Neuron (in vitro differentiated cells): ENCODE results near the gene GRIFIN.

Experiments
- H2AFZ ChIP-seq: one replicate; pipeline ENCODE4 v1.6.1; 2013; ENCODE audit warnings: low read depth, mild to moderate bottlenecking, inconsistent platforms, low read length, moderate library complexity
- H3K27me3 ChIP-seq: one replicate; pipeline ENCODE4 v1.6.1; 2013; ENCODE audit warnings: low read length; ENCODE audit not compliant: insufficient read depth
- H3K36me3 ChIP-seq: one replicate; pipeline ENCODE4 v1.6.1; 2013; ENCODE audit warnings: low read length; ENCODE audit not compliant: insufficient read depth
- H3K4me1 ChIP-seq: one replicate; pipeline ENCODE4 v1.6.1; 2013; ENCODE audit warnings: low read length; ENCODE audit not compliant: insufficient read depth
- H3K4me3 ChIP-seq: 2 replicates; pipeline ENCODE4 v1.5.1; 2013; ENCODE audit warnings: mild to moderate bottlenecking, low read length, moderate library complexity
- H3K9me3 ChIP-seq: one replicate; pipeline ENCODE4 v1.6.1; 2013; ENCODE audit warnings: low read length

Gene GRIFIN

DNA sequence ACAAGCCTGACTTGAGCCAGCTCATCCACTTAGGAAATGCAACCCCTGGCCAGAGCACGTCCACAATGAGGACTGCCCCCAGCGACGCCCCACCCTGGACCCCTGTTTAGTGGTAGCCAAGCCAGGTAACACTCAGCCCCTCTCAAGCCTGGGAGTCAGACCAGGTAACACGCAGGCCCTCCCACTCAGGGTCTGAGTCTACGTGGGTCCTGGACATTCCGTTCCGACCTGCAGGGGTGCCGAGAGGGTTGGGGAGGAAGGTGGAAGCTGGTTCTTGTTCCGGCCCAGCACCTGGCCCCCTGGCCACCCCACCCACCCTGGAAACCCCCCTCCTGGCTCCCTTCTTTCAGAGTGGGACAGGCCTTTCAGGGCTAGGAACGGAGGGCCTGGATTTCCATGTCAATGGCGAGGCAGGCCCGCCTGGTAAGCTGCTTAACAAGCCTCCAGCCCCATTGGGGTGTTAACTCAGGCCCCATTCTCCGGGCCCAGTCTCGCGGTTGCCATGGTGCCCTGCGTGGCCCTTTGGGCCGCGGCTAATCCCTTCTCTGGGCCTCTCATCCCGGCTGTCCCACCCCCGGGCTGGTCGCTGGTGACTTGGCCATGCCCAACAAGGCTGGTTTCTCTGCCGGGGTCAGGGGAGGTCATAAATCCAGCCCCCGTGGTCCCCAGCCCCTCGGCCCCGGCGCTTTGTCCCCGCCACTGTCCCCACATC lies 23.7 kb upstream of the GRIFIN start:
- Histone ChIP-seq H3K9me3 (no peaks in the 10 kb centered on the region), H3K27me3 (no peaks in the 10 kb centered on the region), H3K4me3 (no peak overlapping the region), H3K36me3 (no peaks in the 10 kb centered on the region), H2AFZ (no peak overlapping the region), H3K4me1 (peaks cover 55% of the 10 kb centered on the region)

DNA sequence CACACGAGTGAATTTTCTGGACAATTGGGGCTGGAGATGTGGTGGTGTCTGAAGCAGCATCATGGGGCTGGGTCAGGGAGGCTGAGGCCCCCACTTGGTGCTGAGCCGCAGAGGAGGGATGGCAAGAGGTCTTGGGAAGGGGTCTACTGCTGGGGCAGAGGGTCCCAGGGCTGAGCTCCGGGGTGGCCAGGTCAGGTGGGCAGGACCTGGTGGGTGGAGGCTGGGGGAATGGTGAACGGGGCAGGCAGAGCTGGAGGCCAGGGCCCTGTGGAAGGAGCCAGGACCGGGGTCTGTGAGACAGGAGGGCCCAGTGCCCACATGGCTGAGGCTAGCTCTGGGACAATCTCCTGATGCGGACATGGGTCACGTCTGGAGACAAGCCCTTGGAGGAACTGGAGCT lies 23.0 kb upstream of the GRIFIN start:
- Histone ChIP-seq H3K36me3 (no peaks in the 10 kb centered on the region), H3K4me3 (no peak overlapping the region), H2AFZ (no peak overlapping the region), H3K9me3 (no peaks in the 10 kb centered on the region), H3K4me1 (peaks cover 60% of the 10 kb centered on the region), H3K27me3 (no peaks in the 10 kb centered on the region)

DNA sequence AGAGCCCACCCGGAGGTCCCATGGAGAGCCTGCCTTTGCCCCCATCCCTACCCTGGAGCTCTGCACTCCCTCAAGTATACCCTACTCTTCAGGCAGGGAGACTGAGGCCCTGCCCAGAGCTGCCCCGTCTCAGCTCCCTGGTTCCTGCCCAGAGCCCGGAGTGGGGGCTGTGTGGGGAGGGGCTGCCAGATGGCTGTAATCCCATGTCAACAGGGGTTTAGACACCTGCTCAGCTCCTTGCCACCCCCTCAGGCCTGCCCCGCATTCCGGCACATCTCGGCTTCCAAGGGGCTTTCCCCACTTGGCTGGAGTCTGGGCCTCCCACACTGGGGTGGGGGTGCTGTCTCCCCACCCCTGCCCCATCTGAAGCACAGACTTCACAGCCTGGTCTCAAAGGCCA lies 22.5 kb upstream of the GRIFIN start:
- Histone ChIP-seq H3K27me3 (no peaks in the 10 kb centered on the region), H3K4me3 (no peak overlapping the region), H3K9me3 (no peaks in the 10 kb centered on the region), H3K4me1 (peaks cover 63% of the 10 kb centered on the region), H3K36me3 (no peaks in the 10 kb centered on the region), H2AFZ (no peak overlapping the region)

DNA sequence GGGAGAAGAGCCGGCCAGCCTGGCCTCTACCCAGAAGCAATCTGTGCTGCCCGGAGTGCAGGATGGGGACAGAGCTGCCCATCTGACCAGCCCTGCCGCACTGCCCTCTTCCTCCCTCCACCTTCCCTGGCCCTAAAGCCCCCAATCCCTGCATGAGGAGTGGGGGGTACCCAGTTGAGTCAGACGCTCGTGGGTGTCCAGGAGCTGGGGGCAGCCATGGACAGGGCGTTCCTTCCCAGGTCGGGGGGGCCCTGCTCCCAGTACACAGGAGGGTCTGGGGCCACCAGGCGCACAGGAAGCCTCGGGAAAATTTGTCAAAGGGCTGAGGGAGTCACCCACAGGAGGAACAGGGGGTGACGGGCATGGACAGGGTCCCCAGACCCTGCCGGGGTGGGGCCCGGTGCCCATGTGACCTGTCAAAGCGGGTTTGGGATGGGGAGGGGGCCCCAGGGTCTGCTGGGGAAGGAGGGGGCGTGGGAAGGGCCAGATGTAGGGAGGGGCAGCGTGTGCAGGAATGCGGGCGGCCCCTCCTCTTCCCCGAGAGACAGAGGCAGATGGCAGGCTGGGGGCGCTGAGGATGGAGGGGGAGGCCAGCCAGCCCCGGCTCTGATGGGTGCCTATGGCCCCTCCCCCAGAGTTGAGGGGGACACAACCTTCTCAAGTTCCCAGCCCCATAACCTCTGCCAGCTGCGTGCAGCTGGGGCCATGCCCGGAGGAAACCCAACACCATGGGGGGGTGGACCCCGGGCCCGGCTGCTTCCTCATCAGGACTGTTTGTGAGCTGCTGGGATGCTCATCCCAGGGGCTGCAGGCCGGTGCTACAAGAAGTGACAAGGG lies 21.5 kb upstream of the GRIFIN start:
- no peaks in the 10 kb centered on the region for H3K27me3 ChIP-seq
- H2AFZ ChIP-seq: no peak overlapping the region
- H3K4me1 ChIP-seq: peaks cover 68% of the 10 kb centered on the region
- H3K9me3 ChIP-seq: no peaks in the 10 kb centered on the region
- H3K4me3 ChIP-seq: no peak overlapping the region
- H3K36me3 ChIP-seq: no peaks in the 10 kb centered on the region

DNA sequence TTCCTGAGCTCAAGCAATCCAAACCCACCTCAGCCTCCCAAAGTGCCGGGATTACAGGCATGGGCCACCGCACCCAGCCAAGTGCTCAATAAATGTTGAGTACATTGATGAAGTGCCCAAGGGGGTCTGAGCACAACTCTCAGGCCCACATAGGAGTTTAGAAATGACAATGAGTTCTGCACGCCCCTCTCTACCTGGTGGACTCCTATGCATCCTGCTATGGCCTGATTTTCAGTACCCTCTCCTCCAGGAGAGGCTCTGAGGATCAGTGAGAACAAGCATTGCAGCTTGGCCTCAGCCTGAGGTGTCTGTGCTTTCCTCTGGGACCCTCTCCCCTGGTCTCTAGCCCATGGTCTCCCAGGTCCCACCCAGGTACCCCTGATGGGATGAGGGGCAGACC lies 20.9 kb upstream of the GRIFIN start:
- H3K4me3 ChIP-seq: no peak overlapping the region
- H3K9me3 ChIP-seq: no peaks in the 10 kb centered on the region
- no peak overlapping the region for H2AFZ ChIP-seq
- H3K27me3 ChIP-seq: no peaks in the 10 kb centered on the region
- H3K36me3 ChIP-seq: no peaks in the 10 kb centered on the region
- H3K4me1 ChIP-seq: peaks cover 68% of the 10 kb centered on the region

DNA sequence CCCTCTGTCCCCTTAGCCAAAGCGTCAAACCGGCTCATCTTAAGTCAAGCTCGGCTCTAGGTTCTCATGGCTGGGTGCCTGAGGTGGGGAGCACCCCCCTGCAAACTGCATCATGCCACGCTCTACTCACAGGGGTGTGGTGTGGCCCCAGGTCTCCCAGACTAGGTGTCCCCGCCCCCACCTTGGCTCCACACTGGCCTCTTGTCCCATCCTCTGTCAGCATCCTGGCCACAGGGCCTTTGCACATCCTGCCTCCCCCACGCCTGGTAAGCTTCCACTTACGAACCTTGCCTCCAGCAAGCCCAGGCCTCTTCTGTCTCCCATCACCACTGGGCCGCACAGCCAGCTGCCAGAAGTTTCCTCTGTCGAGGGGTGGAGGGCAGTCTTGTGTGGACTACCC lies 20.2 kb upstream of the GRIFIN start:
- no peaks in the 10 kb centered on the region for H3K9me3 ChIP-seq
- peaks cover 68% of the 10 kb centered on the region for H3K4me1 ChIP-seq
- H3K4me3 ChIP-seq: no peak overlapping the region
- H2AFZ ChIP-seq: no peak overlapping the region
- no peaks in the 10 kb centered on the region for H3K36me3 ChIP-seq
- H3K27me3 ChIP-seq: no peaks in the 10 kb centered on the region

DNA sequence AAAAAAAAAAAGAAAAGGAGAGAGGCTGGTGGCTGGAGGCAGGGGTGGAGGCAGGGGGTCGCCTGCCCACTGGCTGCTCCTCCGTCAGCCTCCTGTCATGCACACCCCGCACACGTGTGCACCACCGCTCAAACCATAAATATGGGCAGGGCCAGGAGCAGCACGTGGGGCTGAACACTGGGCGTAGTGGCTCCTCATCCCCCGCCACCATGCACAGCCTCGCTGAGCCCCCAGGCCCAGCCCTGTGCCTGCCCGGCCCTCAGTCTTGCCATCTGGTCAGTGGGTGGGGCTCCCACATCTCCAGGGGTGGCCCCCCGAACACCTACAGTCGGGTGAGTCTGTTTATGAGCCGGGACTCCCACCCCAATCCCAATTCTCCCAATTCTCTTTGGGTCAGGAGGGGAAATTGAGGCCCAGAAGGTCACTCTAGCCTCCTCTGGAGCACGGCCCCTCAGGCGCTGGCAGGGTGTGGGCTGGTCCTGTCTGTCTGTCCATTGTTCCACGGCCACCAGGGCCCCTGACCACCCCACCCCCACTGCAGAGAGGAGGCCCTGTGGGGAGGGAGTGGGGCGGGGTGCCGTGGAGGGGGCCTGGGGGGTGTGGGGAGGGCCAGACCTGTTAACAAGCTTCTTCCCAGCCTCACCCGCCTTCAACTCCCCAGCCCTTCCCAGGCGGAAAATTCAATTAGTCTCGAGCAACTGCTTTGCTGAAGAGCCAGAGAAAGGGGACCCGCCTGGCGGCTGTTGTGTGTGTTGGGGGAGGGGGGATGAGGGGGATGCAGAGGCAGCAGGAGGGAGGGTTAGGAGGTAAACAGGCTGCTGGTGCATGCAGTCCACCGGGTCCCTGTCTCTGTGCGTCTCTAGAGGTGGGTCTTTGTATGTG lies 19.5 kb upstream of the GRIFIN start:
- no peaks in the 10 kb centered on the region for H3K9me3 ChIP-seq
- H3K4me3 ChIP-seq: no peak overlapping the region
- no peaks in the 10 kb centered on the region for H3K36me3 ChIP-seq
- H2AFZ ChIP-seq: no peak overlapping the region
- no peaks in the 10 kb centered on the region for H3K27me3 ChIP-seq
- peaks cover 66% of the 10 kb centered on the region for H3K4me1 ChIP-seq

DNA sequence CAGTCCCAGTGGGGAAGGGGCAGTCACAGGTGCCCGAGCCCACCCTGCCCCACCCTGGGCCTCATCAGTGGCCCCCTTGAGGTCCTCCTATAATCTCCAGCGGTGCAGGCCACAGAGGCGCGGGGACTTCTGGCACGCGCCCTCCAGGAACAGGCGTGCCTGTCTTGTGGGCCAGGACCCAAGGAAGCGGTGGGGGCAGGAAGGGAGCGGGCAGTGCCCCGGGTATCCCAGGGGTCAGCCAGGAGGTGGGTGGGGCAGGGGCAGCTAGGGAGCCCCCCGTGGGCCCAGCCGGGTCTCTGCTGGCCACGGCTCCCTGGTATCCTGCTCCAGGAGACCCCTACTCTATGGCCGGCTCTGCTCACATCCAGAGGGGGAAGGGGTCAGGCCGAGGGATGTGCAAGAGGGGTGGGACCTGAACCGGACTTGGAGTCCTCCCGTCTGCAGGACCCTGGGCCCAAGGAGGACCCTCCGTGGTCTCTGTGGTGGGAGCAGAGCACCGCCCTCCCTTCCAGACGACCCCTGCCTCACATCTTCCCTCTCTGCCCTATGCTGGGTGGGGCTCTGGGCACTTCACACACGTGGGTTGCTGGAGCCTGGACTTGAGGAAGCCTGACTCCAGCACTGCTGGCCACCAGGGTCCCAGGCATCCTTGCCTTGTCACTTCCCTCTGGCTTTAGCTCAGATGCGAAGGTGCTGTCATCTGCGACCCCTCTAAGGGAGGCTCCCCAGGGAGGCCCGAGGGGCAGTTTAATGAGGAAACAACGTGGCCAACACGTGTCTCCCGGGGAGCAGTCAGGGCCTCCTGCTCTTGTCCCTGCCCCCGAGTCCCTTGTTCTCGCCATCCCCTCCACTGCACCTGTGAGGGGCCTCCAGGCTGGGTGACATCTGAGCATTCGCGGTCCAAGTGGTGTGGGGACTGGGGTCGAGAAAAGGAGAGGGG lies 18.3 kb upstream of the GRIFIN start:
- no peak overlapping the region for H2AFZ ChIP-seq
- no peaks in the 10 kb centered on the region for H3K27me3 ChIP-seq
- no peaks in the 10 kb centered on the region for H3K9me3 ChIP-seq
- H3K4me1 ChIP-seq: peaks cover 54% of the 10 kb centered on the region
- H3K4me3 ChIP-seq: no peak overlapping the region
- no peaks in the 10 kb centered on the region for H3K36me3 ChIP-seq

DNA sequence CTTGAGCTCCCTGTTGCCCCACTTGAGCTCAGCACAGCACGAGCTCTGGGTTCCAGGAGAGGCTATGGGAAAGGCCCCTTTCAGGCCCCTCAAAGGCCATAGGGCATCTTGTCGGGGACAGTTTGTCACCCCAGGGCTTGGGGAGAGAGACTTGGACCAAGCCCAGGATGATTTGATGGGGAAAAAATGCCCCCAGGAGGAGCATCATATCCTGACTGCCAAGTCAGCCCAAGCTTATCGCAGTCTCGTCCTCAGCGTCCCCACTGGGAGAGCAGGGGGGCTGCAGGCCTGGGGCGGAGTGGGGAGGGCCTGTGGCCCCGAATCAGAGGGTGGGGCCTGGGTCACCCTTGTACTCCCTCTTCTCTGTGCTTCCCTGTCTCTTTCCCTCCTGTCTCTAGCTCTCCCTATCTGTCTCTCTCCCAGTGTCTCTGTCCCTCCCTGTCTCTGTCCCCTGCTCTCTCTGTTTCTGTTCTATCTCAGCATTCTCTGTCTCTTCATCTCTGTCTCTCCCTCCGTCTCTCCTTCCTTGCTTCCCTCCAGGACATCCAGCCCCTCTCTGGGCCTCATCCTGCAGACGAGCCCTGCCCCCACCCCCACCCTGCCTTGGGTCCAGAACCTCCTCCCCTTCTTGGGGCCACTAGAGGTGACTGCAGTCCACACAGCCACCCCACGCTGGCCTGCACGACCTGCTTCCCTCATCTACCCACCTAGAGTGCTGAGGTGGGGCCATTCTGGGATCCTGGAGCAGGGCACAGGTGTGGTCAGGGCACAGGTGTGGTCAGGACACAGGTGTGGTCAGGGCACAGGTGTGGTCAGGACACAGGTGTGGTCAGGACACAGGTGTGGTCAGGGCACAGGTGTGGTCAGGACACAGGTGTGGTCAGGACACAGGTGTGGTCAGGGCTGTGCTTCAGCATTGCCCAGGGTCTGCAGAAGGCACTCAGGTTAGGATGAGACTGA lies 17.3 kb upstream of the GRIFIN start:
- peaks cover 52% of the 10 kb centered on the region for H3K4me1 ChIP-seq
- no peaks in the 10 kb centered on the region for H3K27me3 ChIP-seq
- H3K4me3 ChIP-seq: no peak overlapping the region
- H3K36me3 ChIP-seq: no peaks in the 10 kb centered on the region
- no peak overlapping the region for H2AFZ ChIP-seq
- no peaks in the 10 kb centered on the region for H3K9me3 ChIP-seq

DNA sequence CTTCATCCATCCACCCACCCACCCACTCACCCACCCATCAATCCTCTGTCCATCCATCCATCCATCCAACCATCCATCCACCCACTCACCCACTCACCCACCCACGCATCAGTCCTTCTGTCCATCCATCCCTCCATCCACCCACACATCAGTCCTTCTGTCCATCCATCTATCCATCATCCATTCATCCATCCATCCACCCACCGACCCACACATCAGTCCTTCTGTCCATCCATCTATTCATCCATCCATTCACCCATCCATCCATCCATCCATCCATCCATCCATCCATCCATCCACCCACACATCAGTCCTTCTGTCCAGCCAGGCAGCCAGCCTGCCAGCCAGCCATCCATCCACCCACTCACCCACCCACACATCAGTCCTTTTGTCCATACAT lies 15.8 kb upstream of the GRIFIN start:
- no peaks in the 10 kb centered on the region for H3K27me3 ChIP-seq
- H3K36me3 ChIP-seq: no peaks in the 10 kb centered on the region
- no peaks in the 10 kb centered on the region for H3K9me3 ChIP-seq
- H3K4me3 ChIP-seq: no peak overlapping the region
- no peak overlapping the region for H2AFZ ChIP-seq
- peaks cover 41% of the 10 kb centered on the region for H3K4me1 ChIP-seq

DNA sequence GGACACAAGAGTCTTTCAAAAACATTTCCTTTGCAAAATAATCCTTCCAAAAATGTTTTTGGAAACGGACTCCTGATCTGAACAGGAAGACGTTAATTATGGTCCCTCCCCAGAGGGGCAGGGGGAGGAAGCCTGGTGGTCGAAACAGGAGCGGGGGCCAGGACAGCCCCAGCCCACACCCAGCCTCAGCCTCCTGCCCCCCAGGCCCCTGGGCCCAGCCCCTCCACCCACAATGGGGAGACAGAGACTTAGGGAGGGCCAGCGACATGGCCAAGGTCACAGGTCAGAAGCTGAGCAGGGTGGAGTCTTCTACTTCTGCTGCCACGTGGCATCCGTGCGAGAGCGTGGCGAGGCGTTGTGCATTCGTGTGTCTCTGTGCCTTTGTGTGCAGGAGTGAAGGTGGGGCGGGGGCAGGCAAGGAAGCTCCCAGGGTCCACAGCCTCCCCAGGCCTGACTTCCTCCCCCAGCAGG lies 14.0 kb upstream of the GRIFIN start:
- Histone ChIP-seq H3K27me3 (no peaks in the 10 kb centered on the region), H3K9me3 (no peaks in the 10 kb centered on the region), H3K36me3 (no peaks in the 10 kb centered on the region), H2AFZ (no peak overlapping the region), H3K4me3 (no peak overlapping the region), H3K4me1 (peaks cover 28% of the 10 kb centered on the region)
